Endothelial cell of umbilical vein (primary cell): ENCODE data around the gene RAD23B.

Experiments
- CTCF ChIP-seq, 2 donors: IDR thresholded peaks; 1 replicate in 1 of 2; 2 replicates in 1 of 2; pipeline ENCODE4 v1.5.1; 2011; ENCODE audit warnings: low read length in 2 of 2, mild to moderate bottlenecking in 2 of 2, moderate library complexity in 2 of 2, control low read depth in 1 of 2, inconsistent platforms in 1 of 2, low read depth in 1 of 2; ENCODE audit not compliant: insufficient read depth in 1 of 2; ENCODE audit errors: extremely low read depth in 1 of 2
- GATA2 ChIP-seq: IDR thresholded peaks from 2 replicates; pipeline ENCODE4 v1.7.0; 2011; ENCODE audit warnings: low read depth, mild to moderate bottlenecking, moderate library complexity, mixed read lengths, low read length; ENCODE audit not compliant: insufficient read length, insufficient read depth
- MAX ChIP-seq: IDR thresholded peaks from 2 replicates; pipeline ENCODE4 v1.6.1; 2011; ENCODE audit not compliant: insufficient read depth, insufficient read length
- MYC ChIP-seq: IDR thresholded peaks from one replicate; pipeline ENCODE4 v1.6.1; 2011; ENCODE audit warnings: mild to moderate bottlenecking, low read depth, low read length
- POLR2A ChIP-seq: IDR thresholded peaks from 2 replicates; pipeline ENCODE4 v1.6.1; 2012; ENCODE audit warnings: low read depth, mild to moderate bottlenecking, control low read depth, low read length
- POLR2AphosphoS5 ChIP-seq: IDR thresholded peaks from 2 replicates; pipeline ENCODE4 v1.6.1; 2012; ENCODE audit warnings: low read depth, mild to moderate bottlenecking, control low read depth, low read length, moderate library complexity; ENCODE audit not compliant: insufficient read depth

DNA sequence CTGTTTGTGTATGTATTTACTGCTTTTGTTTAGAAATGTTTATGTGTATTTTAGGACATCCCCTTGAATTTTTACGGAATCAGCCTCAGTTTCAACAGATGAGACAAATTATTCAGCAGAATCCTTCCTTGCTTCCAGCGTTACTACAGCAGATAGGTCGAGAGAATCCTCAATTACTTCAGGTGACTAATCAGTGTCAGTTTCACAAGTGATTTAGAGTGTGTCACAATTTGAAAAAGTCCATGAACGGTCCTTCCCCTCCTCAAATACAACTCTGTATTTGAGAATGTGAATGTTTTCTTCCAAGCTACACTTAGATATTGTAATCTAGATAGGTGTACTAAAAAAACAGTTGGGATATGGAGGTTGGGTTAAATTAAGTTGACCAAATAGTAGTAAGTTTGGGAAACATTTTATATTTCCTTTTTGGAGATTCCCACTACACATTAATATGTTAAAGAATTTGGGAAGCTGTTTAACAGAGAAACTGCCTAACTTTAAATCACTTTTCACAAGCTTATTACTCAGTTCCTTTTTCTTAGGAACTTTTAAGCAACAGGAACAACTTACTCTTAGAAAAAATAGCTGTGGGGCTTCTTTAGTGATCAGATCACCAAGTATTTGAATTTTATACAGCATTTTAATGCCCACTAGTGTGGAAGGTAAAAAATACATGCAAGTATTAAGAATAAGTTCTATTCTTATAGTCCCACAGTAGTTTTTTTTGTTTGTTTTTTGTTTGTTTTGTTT is 40.9 kb downstream of the RAD23B start:
- TF ChIP-seq CTCF (IDR thresholded peaks at IDR 0.05; ENCODE audit: extremely low read depth in 1 of 2, insufficient read depth in 1 of 2, low read depth in 1 of 2, low read length in 2 of 2) (no peak), POLR2AphosphoS5 (no peak), POLR2A (no peak), GATA2 (no peak), MYC (no peak), MAX (no peak)
